T-helper 1 cell (primary cell): ENCODE data around the gene EMILIN2.
A peak's percentile ranks its signal among the peaks of the same experiment; 100 is the strongest.

ENCODE experiments used
- DNase-seq, 5 donors: peaks; one replicate each; pipeline ENCODE4 v3.0.0-alpha.2; 2012 to 2020

EMILIN2 gene

GRCh38 chr18:2959341-2959740 lies 112.5 kb downstream of the EMILIN2 start:
- DNase-seq: no peak

- no peak for DNase-seq
Observed at GRCh38 chr18:2960983-2961696, 114.3 kb downstream of the EMILIN2 start.

- peak in 1 of 5 donors; percentile 50 for DNase-seq
Observed at GRCh38 chr18:2961821-2962220, 115.0 kb downstream of the EMILIN2 start.

- peak in 4 of 5 donors; percentile 30 to 76 (median 46) for DNase-seq
Observed at GRCh38 chr18:2963048-2963447, 116.2 kb downstream of the EMILIN2 start.

GRCh38 chr18:2964361-2965010 lies 117.7 kb downstream of the EMILIN2 start:
- no peak for DNase-seq
